Epithelial cell of esophagus (primary cell): ENCODE data around the gene IL18R1.

Experiments used
- DNase-seq: peaks from one replicate; pipeline ENCODE4 v3.0.0; 2010; ENCODE audit warnings: low read depth
- H3K4me3 ChIP-seq: 2 replicates; pipeline ENCODE4 v1.5.1; 2011; ENCODE audit warnings: mild to moderate bottlenecking, low read length, control low read depth
- TF ChIP-seq, protein P1 (sequence below): IDR thresholded peaks from 2 replicates; pipeline ENCODE4 v1.5.1; 2011; ENCODE audit warnings: low read depth, mild to moderate bottlenecking, low read length, control low read depth, inconsistent platforms; ENCODE audit not compliant: insufficient read depth; ENCODE audit errors: missing control alignments

Gene IL18R1

DNA sequence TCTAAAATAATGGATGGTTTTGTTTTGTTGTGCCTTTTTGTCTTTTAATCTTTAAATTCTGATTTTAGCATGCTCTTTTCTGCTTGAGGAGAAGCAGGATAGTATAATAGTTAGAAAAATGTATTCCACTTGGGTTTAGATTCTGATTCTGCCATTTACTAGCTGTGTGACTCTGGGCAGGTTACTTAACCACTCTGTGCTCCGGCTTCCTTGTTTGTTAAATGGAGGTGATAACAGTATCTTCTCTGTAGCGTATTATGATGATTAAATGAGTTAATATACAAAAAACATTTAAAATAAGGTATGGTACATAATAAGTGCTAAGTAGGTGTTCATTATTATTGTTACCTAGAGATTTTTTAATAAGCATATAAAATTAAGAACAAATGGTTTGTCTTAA, 40.4 kb downstream of the IL18R1 start:
- H3K4me3 ChIP-seq: no peak overlapping the region
- no peak for DNase-seq
- TF ChIP-seq, protein P1, sequence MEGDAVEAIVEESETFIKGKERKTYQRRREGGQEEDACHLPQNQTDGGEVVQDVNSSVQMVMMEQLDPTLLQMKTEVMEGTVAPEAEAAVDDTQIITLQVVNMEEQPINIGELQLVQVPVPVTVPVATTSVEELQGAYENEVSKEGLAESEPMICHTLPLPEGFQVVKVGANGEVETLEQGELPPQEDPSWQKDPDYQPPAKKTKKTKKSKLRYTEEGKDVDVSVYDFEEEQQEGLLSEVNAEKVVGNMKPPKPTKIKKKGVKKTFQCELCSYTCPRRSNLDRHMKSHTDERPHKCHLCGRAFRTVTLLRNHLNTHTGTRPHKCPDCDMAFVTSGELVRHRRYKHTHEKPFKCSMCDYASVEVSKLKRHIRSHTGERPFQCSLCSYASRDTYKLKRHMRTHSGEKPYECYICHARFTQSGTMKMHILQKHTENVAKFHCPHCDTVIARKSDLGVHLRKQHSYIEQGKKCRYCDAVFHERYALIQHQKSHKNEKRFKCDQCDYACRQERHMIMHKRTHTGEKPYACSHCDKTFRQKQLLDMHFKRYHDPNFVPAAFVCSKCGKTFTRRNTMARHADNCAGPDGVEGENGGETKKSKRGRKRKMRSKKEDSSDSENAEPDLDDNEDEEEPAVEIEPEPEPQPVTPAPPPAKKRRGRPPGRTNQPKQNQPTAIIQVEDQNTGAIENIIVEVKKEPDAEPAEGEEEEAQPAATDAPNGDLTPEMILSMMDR: no peak

DNA sequence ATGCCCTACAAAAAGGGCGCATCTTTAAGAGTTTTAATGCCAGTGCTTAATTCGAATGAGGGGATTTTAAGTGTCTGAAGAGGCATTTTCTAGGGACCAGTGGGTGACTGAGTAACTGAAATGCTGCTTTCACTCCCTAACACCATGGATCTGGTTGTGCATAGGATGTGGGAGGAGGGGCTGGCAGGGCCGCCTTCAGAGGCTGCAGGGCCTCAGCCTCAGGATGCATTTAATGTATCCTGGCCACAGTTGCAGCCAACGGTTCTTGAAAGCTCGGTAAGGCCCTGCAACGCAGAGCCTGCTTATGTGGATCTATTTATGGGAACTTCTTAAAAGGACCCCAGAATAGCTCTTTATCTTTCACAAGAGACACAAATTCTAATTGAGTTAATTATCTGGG, 41.6 kb downstream of the IL18R1 start:
- TF ChIP-seq, protein P1: no peak
- DNase-seq: no peak
- no peak overlapping the region for H3K4me3 ChIP-seq

DNA sequence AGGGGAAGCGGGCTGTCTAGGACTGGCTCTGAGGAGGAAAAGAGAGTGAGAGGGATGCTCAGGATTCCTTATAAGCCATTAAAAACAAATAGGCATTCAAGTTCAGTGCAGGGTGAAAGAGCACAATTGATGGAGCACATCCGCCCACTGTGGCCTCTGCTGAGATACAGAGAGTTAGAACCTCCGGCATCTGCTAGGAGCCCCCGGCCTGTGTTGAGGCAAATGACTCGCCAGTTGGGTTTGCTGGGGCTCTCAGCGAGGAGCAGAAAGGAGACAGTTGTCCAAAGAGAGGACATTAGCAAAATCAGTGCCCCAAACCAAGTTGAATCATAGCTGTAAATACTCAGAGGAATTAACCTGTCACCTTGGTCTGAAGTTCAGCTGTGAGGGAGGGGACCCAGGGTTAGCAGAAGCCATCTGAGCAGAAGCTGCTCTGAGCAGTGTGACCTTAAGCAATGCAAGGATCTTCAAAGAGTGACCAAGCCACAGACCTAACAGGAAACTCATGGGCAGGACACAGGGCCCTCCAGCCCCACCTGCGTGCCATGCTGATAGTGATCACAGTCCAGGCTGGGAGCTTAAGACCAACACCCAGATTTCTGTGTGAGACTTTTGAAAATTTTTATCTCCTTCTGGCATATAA, 44.0 kb downstream of the IL18R1 start:
- TF ChIP-seq, protein P1: no peak
- no peak overlapping the region for H3K4me3 ChIP-seq
- no peak for DNase-seq

DNA sequence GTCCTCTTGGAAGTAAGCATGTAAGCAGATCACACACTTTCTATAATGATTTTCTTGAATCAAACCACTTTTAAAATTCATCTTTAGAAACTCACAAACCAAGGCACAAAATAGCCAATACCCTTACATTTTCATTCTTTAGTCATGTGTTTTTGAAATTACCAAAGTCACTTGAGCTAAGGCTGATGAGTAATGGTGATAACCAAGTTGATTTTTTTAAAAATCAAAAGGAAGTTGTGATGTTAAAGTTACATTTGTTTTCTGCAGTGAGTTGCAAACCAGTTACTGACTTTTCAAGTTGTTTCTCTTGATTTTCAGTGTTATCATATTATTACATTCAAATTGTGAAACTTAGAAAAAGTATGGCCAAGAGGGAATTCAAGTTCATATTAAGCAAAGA, 45.9 kb downstream of the IL18R1 start:
- TF ChIP-seq, protein P1: no peak
- no peak for DNase-seq
- no peak overlapping the region for H3K4me3 ChIP-seq

DNA sequence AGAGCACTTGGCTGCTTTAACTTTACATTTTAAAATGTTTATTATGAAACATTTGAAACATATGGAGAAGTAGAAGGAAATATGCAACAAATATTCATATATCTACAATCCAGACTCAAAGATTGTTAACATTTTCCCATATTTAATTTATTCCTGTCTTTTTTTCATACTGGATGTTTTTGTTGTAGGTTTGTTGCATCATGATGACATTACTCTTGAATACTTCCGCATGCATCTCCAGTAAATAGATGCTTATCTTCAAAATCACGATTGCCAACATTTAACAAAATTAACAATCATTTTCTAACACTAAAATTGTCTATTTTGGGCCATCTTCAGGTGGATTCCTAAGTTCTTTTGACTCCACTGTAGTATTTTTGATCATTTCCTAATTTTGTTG, 46.3 kb downstream of the IL18R1 start:
- no peak for DNase-seq
- TF ChIP-seq, protein P1: no peak
- H3K4me3 ChIP-seq: no peak overlapping the region

DNA sequence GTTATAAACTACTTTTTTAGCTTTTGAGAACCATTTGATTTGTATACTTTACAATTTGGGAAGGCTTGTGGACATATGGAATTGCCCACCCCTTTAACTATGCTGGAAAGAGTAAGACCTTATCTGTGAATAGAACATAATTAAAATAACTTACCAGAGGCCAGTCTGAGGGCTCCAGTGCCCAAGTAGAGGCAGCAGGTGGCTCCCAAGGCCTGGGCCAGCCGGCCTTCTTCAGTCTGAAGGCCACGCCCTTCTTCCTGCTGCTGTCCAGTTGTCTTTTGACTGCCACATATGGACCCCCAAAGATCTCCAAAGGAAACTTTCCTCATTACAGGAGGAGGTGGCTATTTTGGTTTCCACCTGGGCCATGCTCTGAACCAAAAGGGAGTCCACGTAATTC, 55.4 kb downstream of the IL18R1 start:
- no peak overlapping the region for H3K4me3 ChIP-seq
- TF ChIP-seq, protein P1: no peak
- no peak for DNase-seq

DNA sequence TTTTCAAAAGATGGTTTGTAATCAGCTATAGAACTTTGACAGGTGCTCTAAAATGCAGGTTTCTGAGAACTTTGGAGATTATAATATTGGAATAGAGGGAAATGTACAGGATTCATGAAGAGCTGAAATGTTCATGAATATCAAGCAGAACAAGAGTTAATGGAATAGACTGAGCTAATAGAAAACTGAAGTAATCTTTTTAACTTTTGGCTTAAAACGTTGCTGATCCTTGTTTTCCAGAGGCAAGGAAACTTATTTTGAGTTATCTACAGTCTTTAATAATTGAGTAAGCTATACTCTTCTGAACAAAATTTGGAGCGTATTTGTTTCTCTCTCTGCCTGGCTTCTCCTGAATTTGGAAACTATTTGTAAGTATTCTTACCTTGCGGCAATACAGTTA, 56.6 kb downstream of the IL18R1 start:
- DNase-seq: no peak
- TF ChIP-seq, protein P1: no peak
- no peak overlapping the region for H3K4me3 ChIP-seq
